HCT116 (cell line): ENCODE results near the gene PIK3CA. TPM values are rescaled to one million over a fixed set of nuclear protein-coding genes. Genes with fewer than 3 reads are reported as not detected.

Experiments
- ATAC-seq: fragments of 200-7000 bp; cut with Tn5 transposase; 2 replicates; pipeline ENCODE4 v1.9.1; 2020; ENCODE audit warnings: mild to moderate bottlenecking, moderate library complexity
- BruUV-seq: library from RNA; stranded (reverse); fragments of 400-500 nt; replicated peaks from 2 replicates; lab custom pipeline; 2021; lab: Mats Ljungman, UMichigan
- CTCF ChIA-PET: fragments of 300-600 bp; sonication (Branson Sonifier 250); formaldehyde crosslinking; loops from one replicate; lab custom pipeline; 2021; ENCODE audit warnings: antibody characterized with exemption; lab: Charles Lee
- POLR2A ChIA-PET: fragments of 300-600, 350-600 bp; sonication (Branson Sonifier 250); formaldehyde crosslinking; loops from one replicate; lab custom pipeline; 2021; ENCODE audit warnings: antibody characterized with exemption; lab: Charles Lee
- RAD21 ChIA-PET, 2 experiments: fragments of 300-600 bp; sonication (Branson Sonifier 250); formaldehyde crosslinking; loops; one replicate each; lab custom pipeline; 2023; ENCODE audit warnings: low total read pairs in 2 of 2; ENCODE audit not compliant: uncharacterized antibody in 2 of 2, unreplicated experiment in 2 of 2, low non-redundant PET in 1 of 2; lab: Charles Lee
- DNase-seq: peaks from one replicate; pipeline ENCODE4 v3.0.0-alpha.2; 2010; ENCODE audit warnings: low read depth, low spot score
- H2AFZ ChIP-seq: fragments of 200-600 bp; shearing (Covaris generic), sonication (generic); 2 replicates; pipeline ENCODE4 v1.6.1; 2017; ENCODE audit warnings: low read depth, mixed run types, mixed read lengths, antibody characterized with exemption, low read length; ENCODE audit not compliant: poor library complexity, severe bottlenecking
- H3K27ac ChIP-seq: 2 replicates; pipeline ENCODE4 v1.5.1; 2012; ENCODE audit warnings: low read depth, low read length
- H3K27me3 ChIP-seq: fragments of 200-600 bp; sonication (generic); 2 replicates; pipeline ENCODE4 v1.6.1; 2016; ENCODE audit warnings: mixed run types, low read length, mixed read lengths; ENCODE audit not compliant: insufficient read depth
- H3K36me3 ChIP-seq, 2 experiments: fragments of 200-500 bp in 1 of 2; fragments of 200-600 bp in 1 of 2; sonication (Bioruptor generic) in 1 of 2; sonication (generic) in 1 of 2; 2 replicates each; pipeline versions ENCODE4 v1.5.1 to v1.6.1; 2014 to 2016; ENCODE audit warnings: low read length in 2 of 2, inconsistent platforms in 1 of 2, mixed read lengths in 1 of 2, mixed run types in 1 of 2; ENCODE audit not compliant: insufficient read depth in 2 of 2, control insufficient read depth in 1 of 2
- H3K4me1 ChIP-seq, 2 experiments: fragments of 200-600 bp in 1 of 2; sonication (generic) in 1 of 2; 2 replicates each; pipeline versions ENCODE4 v1.5.1 to v1.6.1; 2012 to 2017; ENCODE audit warnings: low read length in 2 of 2, inconsistent platforms in 1 of 2, mild to moderate bottlenecking in 1 of 2, mixed read lengths in 1 of 2, mixed run types in 1 of 2, moderate library complexity in 1 of 2; ENCODE audit not compliant: insufficient read depth in 2 of 2, control insufficient read depth in 1 of 2
- H3K4me2 ChIP-seq: fragments of 200-600 bp; sonication (generic); 2 replicates; pipeline ENCODE4 v1.6.1; 2017; ENCODE audit warnings: mixed run types, low read length, mixed read lengths
- H3K4me3 ChIP-seq, 2 experiments: fragments of 200-600 bp in 1 of 2; sonication (generic) in 1 of 2; replicated peaks in 1 of 2; 2 replicates each; pipeline ENCODE4 v1.5.1; 2011 to 2016; ENCODE audit warnings: low read length in 2 of 2, control low read depth in 1 of 2, low read depth in 1 of 2, mild to moderate bottlenecking in 1 of 2, mixed read lengths in 1 of 2, mixed run types in 1 of 2
- H3K79me2 ChIP-seq: fragments of 200-600 bp; sonication (generic); 2 replicates; pipeline ENCODE4 v1.6.1; 2017; ENCODE audit warnings: mild to moderate bottlenecking, mixed run types, low read length, moderate library complexity, mixed read lengths; ENCODE audit not compliant: insufficient read depth
- H3K9ac ChIP-seq: fragments of 200-600 bp; sonication (generic); 2 replicates; pipeline ENCODE4 v1.6.1; 2016; ENCODE audit warnings: low read length, mixed read lengths
- H3K9me2 ChIP-seq: fragments of 200-600 bp; sonication (generic), shearing (Covaris generic); 2 replicates; pipeline ENCODE4 v1.6.1; 2017; ENCODE audit warnings: mixed run types, mild to moderate bottlenecking, moderate library complexity; ENCODE audit not compliant: insufficient read depth
- H3K9me3 ChIP-seq, 2 experiments: fragments of 200-500 bp in 1 of 2; fragments of 200-600 bp in 1 of 2; sonication (Bioruptor generic) in 1 of 2; sonication (generic) in 1 of 2; 2 replicates each; pipeline ENCODE4 v1.6.1; 2014 to 2017; ENCODE audit warnings: low read length in 2 of 2, mixed read lengths in 2 of 2, inconsistent platforms in 1 of 2, low read depth in 1 of 2, mild to moderate bottlenecking in 1 of 2, mixed run types in 1 of 2, moderate library complexity in 1 of 2; ENCODE audit not compliant: control insufficient read depth in 1 of 2, insufficient read depth in 1 of 2
- H4K20me1 ChIP-seq: fragments of 200-600 bp; sonication (generic), shearing (Covaris generic); 2 replicates; pipeline ENCODE4 v1.6.1; 2017; ENCODE audit warnings: mixed run types, mild to moderate bottlenecking, moderate library complexity; ENCODE audit not compliant: insufficient read depth
- ATF3 ChIP-seq: IDR thresholded peaks from 2 replicates; pipeline ENCODE4 v1.6.1; 2012
- CBX3 ChIP-seq: IDR thresholded peaks from 2 replicates; pipeline ENCODE4 v1.6.1; 2012; ENCODE audit warnings: low read depth
- CEBPB ChIP-seq: IDR thresholded peaks from 2 replicates; pipeline ENCODE4 v1.6.1; 2012; ENCODE audit warnings: low read depth
- ELF1 ChIP-seq: IDR thresholded peaks from 2 replicates; pipeline ENCODE4 v1.6.1; 2012; ENCODE audit warnings: low read depth, borderline replicate concordance
- EZH2 ChIP-seq: fragments of 200-600 bp; sonication (generic); IDR thresholded peaks from 2 replicates; pipeline ENCODE4 v1.6.1; 2017; ENCODE audit warnings: antibody characterized with exemption, mixed run types
- FOSL1 ChIP-seq: IDR thresholded peaks from 2 replicates; pipeline ENCODE4 v1.6.1; 2012; ENCODE audit warnings: low read depth
- JUND ChIP-seq: IDR thresholded peaks from 2 replicates; pipeline ENCODE4 v1.6.1; 2012
- REST ChIP-seq: IDR thresholded peaks from 2 replicates; pipeline ENCODE4 v1.6.1; 2012; ENCODE audit warnings: low read depth
- SRF ChIP-seq: IDR thresholded peaks from 2 replicates; pipeline ENCODE4 v1.6.1; 2012; ENCODE audit warnings: low read depth
- TCF7L2 ChIP-seq: IDR thresholded peaks from 2 replicates; pipeline ENCODE4 v1.7.0; 2011; ENCODE audit warnings: borderline replicate concordance, inconsistent platforms; ENCODE audit not compliant: insufficient read depth, insufficient read length; ENCODE audit errors: extremely low read depth
- ZBTB33 ChIP-seq: IDR thresholded peaks from 2 replicates; pipeline ENCODE4 v1.6.1; 2011; ENCODE audit warnings: mild to moderate bottlenecking, low read length, moderate library complexity; ENCODE audit not compliant: insufficient replicate concordance; ENCODE audit errors: extremely low read depth
- ZNF274 ChIP-seq: fragments of 200-500 bp; sonication (Bioruptor generic); IDR thresholded peaks from 2 replicates; pipeline ENCODE4 v1.6.1; 2014; ENCODE audit warnings: mild to moderate bottlenecking, low read depth, low read length, inconsistent platforms
- intact Hi-C: fragments of 100-400 bp; cut with micrococcal nuclease; formaldehyde crosslinking; loops from 2 replicates; pipeline ENCODE4 v1.10.0; 2022
- total RNA-seq: library from RNA; stranded (reverse); gene quantifications from one replicate; pipeline ENCODE4 v1.2.1, GENCODE V29; 2021; ENCODE audit not compliant: unreplicated experiment

Gene PIK3CA
- total RNA-seq, 1 experiment from 2014 or later = 17.9 TPM

- Histone ChIP-seq H3K9ac (no peak overlapping the region), H3K4me3 (no peak overlapping the region), H3K4me1 (no peaks in the 10 kb centered on the region), H2AFZ (no peak overlapping the region), H3K79me2 (no peaks in the 10 kb centered on the region), H3K27ac (no peak overlapping the region), H3K27me3 (no peaks in the 10 kb centered on the region), H3K9me2 (no peaks in the 10 kb centered on the region), H3K9me3 (no peaks in the 10 kb centered on the region), H3K36me3 (no peaks in the 10 kb centered on the region), H3K4me2 (no peak overlapping the region), H4K20me1 (no peaks in the 10 kb centered on the region)
- intact Hi-C loops = no loop called here
- RAD21 ChIA-PET = no interaction called here
- ATAC-seq (no peak), DNase-seq (no peak)
- CTCF ChIA-PET = no interaction called here
- BruUV-seq = no TSS peak
- no peak for TF ChIP-seq CEBPB
- TF ChIP-seq SRF = no peak
- TF ChIP-seq ELF1 = no peak
- no peak for TF ChIP-seq REST
- TF ChIP-seq CBX3 = no peak
- TF ChIP-seq FOSL1 = no peak
- no peak for TF ChIP-seq ZBTB33
- TF ChIP-seq TCF7L2 = no peak
- TF ChIP-seq JUND = no peak
- TF ChIP-seq ZNF274 = no peak
- TF ChIP-seq EZH2 = no peak
- no peak for TF ChIP-seq ATF3
- POLR2A ChIA-PET = no interaction called here
These were observed 40.5 kb upstream of the PIK3CA start for GRCh38 chr3:179107617-179108016.
